Activated naive CD4-positive, alpha-beta T cell treated with anti-CD3 and anti-CD28 coated beads for 36 hours (primary cell): ENCODE results near the gene KRTAP19-4. TPM values are rescaled to one million over a fixed set of nuclear protein-coding genes. Genes with fewer than 3 reads are reported as not detected.
A peak's percentile ranks its signal among the peaks of the same experiment; 100 is the strongest.
"Not testable (repeated sequence)": the region's sequence is repeated elsewhere in the genome, so short reads cannot be mapped to it uniquely, and the experiment has no call there.

Experiments used
- CTCF ChIA-PET: fragments of 350-600 bp; sonication (Branson Sonifier 250); formaldehyde crosslinking; loops from one replicate; lab custom pipeline; 2021; ENCODE audit warnings: antibody characterized with exemption; lab: Charles Lee
- DNase-seq: peaks from one replicate; pipeline ENCODE4 v3.0.0-alpha.2; 2020
- H3K27ac Mint-ChIP-seq: one replicate; pipeline ENCODE4 v1.8.0; 2021; ENCODE audit warnings: mild to moderate bottlenecking, mixed read lengths
- H3K27me3 Mint-ChIP-seq: one replicate; pipeline ENCODE4 v1.8.0; 2021; ENCODE audit warnings: low read depth, mixed read lengths
- H3K36me3 Mint-ChIP-seq: one replicate; pipeline ENCODE4 v1.8.0; 2021; ENCODE audit warnings: low read depth, mixed read lengths
- H3K4me1 Mint-ChIP-seq: one replicate; pipeline ENCODE4 v1.8.0; 2021; ENCODE audit warnings: low read depth, mixed read lengths
- H3K4me3 Mint-ChIP-seq: one replicate; pipeline ENCODE4 v1.8.0; 2021; ENCODE audit warnings: mild to moderate bottlenecking, moderate library complexity, mixed read lengths
- H3K9me3 Mint-ChIP-seq: one replicate; pipeline ENCODE4 v1.8.0; 2021; ENCODE audit warnings: mixed read lengths
- intact Hi-C: fragments of 100-400 bp; cut with micrococcal nuclease; formaldehyde crosslinking; loops from one replicate; pipeline ENCODE4 v1.15.1; 2023
- total RNA-seq, 2 experiments: library from RNA; stranded (reverse); gene quantifications; one replicate each; pipeline ENCODE4 v1.2.3, GENCODE V29; 2021

KRTAP19-4 gene
- not detected for total RNA-seq

DNA sequence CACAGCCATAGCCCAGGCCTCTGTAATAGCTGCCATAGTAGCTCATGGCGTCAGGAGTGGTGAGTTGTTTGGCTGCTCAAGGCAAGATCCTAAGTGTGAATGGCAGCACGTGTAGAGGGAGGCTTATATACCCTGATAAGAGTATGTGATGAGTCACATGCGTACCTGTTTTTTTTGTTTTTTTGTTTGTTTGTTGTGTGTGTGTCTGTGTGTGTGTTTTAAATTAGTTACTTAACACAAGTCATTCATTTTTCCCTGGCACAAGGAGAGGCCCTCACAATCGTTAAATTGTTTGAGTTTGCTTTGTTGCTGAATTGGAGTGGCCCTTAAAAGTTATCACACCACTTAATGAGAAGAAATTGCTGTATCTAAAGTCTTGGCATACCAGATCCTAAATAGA lies at the start of gene KRTAP19-4:
KRTAP19-4 (minus strand) TSS at position 101 of the 400 bp plus-strand sequence; CDS start at position 46, 55 bp downstream.
- Mint-ChIP-seq H3K4me1 (no peaks in the 10 kb centered on the region), H3K4me3 (no peak within 1 kb of the TSS), H3K36me3 (no peaks in the 10 kb centered on the region), H3K9me3 (no peaks in the 10 kb centered on the region), H3K27ac (no peak within 1 kb of the TSS), H3K27me3 (no peaks in the 10 kb centered on the region)
- no peak for DNase-seq
- CTCF ChIA-PET: interaction anchor here (1.5 kb wide), 1 partner anchor 8 kb away, joined by 4 read pairs; no protein-coding TSS in a partner anchor
- intact Hi-C loops: no loop called here

DNA sequence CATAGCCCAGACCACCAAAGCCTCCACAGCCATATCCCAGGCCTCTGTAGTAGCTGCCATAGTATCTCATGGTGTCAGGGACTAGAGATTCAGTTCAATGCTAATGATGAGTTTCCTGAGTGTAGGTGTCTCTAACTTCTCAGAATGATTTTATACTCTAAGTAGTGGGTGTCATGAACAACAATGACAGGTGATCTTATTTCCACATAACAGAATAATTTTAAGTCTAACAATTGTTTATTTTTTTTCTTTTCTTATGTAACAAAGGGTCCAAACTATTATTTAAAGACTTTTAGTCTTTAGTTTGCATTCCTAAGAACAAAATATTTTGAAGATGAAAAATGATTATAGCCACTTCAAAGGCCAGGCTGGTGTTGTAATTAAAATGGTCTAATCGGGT lies 44.8 kb upstream of the KRTAP19-4 start, which contains the start of gene KRTAP19-6:
KRTAP19-6 (minus strand) TSS at position 101 of the 400 bp plus-strand sequence; CDS start at position 70, 31 bp downstream.
- Mint-ChIP-seq H3K4me3 (no peak within 1 kb of the TSS), H3K4me1 (no peaks in the 10 kb centered on the region), H3K27me3 (no peaks in the 10 kb centered on the region), H3K9me3 (peaks cover 2% of the 10 kb centered on the region), H3K27ac (no peak within 1 kb of the TSS), H3K36me3 (no peaks in the 10 kb centered on the region)
- CTCF ChIA-PET: no interaction called here
- intact Hi-C loops: no loop called here
- no peak for DNase-seq

- H3K4me3 Mint-ChIP-seq: no peak overlapping the region
- no peaks in the 10 kb centered on the region for H3K36me3 Mint-ChIP-seq
- peaks cover 1% of the 10 kb centered on the region for H3K27me3 Mint-ChIP-seq
- H3K9me3 Mint-ChIP-seq: peaks cover 4% of the 10 kb centered on the region
- no peak overlapping the region for H3K27ac Mint-ChIP-seq
- DNase-seq: no peak
- no peaks in the 10 kb centered on the region for H3K4me1 Mint-ChIP-seq
- CTCF ChIA-PET: no interaction called here
- intact Hi-C loops: no loop called here
Observed at GRCh38 chr21:30518876-30519275, 21.9 kb upstream of the KRTAP19-4 start.

DNA sequence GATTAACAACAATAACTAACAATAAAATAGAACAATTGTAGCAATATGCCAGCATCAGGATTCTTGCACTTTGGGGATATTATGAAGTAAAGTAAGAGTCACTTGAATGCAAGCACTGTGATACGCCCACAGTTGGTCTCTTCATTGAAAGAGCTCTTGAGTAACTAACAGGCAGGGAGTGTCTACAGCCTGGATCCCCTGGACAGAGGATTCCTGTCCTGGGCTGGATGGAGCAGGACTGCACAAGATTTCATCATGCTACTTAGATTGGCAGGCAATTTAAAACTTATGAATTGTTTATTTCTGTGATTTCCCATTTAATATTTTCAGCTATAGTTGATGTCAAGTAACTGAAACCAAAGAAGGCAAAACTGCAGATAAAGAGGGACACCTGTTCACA lies 18.7 kb upstream of the KRTAP19-4 start:
- no peaks in the 10 kb centered on the region for H3K36me3 Mint-ChIP-seq
- H3K27ac Mint-ChIP-seq: no peak overlapping the region
- intact Hi-C loops: no loop called here
- H3K27me3 Mint-ChIP-seq: peaks cover 1% of the 10 kb centered on the region
- H3K9me3 Mint-ChIP-seq: no peaks in the 10 kb centered on the region
- DNase-seq: no peak
- H3K4me3 Mint-ChIP-seq: no peak overlapping the region
- CTCF ChIA-PET: no interaction called here
- H3K4me1 Mint-ChIP-seq: no peaks in the 10 kb centered on the region

DNA sequence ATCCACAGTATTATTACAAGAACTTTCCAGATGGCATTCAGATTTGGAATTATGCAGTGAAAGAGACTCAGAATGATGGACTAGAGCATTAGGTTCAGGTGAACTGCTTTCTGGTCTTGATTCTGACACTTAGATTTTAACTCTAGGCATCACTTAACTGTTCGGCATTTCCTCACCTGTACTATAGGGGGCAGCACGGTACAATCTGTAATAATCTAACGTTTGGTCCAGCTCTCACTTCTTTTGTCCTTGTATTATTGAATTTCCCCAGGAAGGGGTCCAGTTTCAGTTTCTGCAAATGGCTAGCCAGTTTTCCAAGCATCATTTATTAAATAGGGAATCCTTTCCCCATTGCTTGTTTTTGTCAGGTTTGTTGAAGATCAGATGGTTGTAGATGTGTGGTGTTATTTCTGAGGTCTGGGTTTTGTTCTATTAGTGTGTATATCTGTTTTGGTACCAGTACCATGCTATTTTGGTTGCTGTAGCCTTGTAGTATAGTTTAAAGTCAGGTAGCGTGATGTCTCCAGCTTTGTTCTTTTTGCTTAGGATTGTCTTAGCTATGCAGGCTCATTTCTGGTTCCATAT lies 8.7 kb upstream of the KRTAP19-4 start:
- not testable (repeated sequence) for H3K9me3 Mint-ChIP-seq, H3K4me3 Mint-ChIP-seq, H3K27ac Mint-ChIP-seq, H3K36me3 Mint-ChIP-seq, H3K27me3 Mint-ChIP-seq, H3K4me1 Mint-ChIP-seq
- DNase-seq: peak; percentile 11
- CTCF ChIA-PET: interaction anchor here (0.6 to 1.4 kb wide), 3 partner anchors 9 to 1273 kb away, joined by 3 to 4 read pairs (median 3); partner anchors contain the start of gene KRTAP19-4
- intact Hi-C loops: loop anchor here (1.0 to 5.0 kb wide), 3 partner anchors 227 to 581 kb away; no protein-coding TSS in a partner anchor

DNA sequence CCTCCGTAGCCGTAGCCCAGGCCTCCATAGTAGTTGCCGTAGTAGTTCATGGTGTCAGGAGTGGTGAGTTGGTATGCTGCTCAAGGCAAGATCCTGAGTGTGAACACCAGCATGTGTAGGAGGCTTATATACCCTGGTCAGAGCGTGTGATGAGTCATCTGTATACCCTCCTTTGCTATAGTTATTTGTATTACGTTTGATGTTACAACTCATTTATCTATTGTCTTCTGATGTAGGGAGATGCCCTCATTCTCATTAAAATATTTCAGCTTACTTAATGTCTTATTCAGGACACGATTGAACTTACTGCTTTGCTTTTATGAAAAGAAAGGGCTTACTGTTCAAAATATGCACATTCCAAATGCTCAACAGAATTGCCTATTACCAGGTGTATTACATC lies 5.1 kb upstream of the KRTAP19-4 start, which contains the start of gene KRTAP19-5:
KRTAP19-5 (minus strand) TSS at position 101 of the 400 bp plus-strand sequence; CDS start at position 50, 51 bp downstream.
- Mint-ChIP-seq H3K27me3 (peaks cover 4% of the 10 kb centered on the region), H3K4me3 (no peak within 1 kb of the TSS), H3K36me3 (no peaks in the 10 kb centered on the region), H3K4me1 (no peaks in the 10 kb centered on the region), H3K27ac (no peak within 1 kb of the TSS), H3K9me3 (no peaks in the 10 kb centered on the region)
- DNase-seq: no peak
- CTCF ChIA-PET: no interaction called here
- intact Hi-C loops: no loop called here

- no peak for DNase-seq
- CTCF ChIA-PET: interaction anchor here (1.1 kb wide), 1 partner anchor 8 kb away, joined by 3 read pairs; no protein-coding TSS in a partner anchor
- H3K36me3 Mint-ChIP-seq: no peaks in the 10 kb centered on the region
- H3K9me3 Mint-ChIP-seq: peaks cover 1% of the 10 kb centered on the region
- no peaks in the 10 kb centered on the region for H3K4me1 Mint-ChIP-seq
- H3K27ac Mint-ChIP-seq: no peak within 1 kb of the TSS
- intact Hi-C loops: no loop called here
- H3K27me3 Mint-ChIP-seq: no peaks in the 10 kb centered on the region
- no peak within 1 kb of the TSS for H3K4me3 Mint-ChIP-seq
Observed at GRCh38 chr21:30491963-30492428, 5.0 kb downstream of the KRTAP19-4 start, which contains the start of gene KRTAP19-3. KRTAP19-3 (minus strand) TSS chr21:30492013; CDS start chr21:30491957, 56 bp downstream.

GRCh38 chr21:30487336-30487735 lies 9.6 kb downstream of the KRTAP19-4 start, which contains the start of gene KRTAP19-2:
KRTAP19-2 (minus strand) TSS chr21:30487436; CDS start chr21:30487348, 88 bp downstream.
- Mint-ChIP-seq H3K27me3 (no peaks in the 10 kb centered on the region), H3K9me3 (peaks cover 11% of the 10 kb centered on the region), H3K27ac (no peak within 1 kb of the TSS), H3K4me1 (no peaks in the 10 kb centered on the region), H3K36me3 (no peaks in the 10 kb centered on the region), H3K4me3 (no peak within 1 kb of the TSS)
- intact Hi-C loops: no loop called here
- no peak for DNase-seq
- CTCF ChIA-PET: no interaction called here

DNA sequence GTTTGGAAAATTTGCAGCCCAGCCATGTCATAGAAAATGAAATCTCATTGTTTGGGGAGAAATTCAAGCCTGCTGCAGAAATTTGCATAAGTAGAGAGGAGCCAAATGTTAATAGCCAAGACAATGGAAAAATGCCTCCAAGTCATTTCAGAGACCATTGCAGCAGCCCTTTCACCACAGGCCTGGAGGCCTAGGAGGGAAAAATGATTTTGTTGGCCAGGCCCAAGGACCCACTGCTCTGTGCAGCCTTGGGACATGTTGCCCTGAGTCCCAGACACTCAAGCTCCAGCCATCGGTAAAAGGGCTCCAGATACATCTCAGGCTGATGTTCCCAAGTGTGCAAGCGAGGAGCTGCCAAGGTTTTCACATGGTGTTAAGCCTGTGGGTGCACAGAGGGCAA lies 10.8 kb downstream of the KRTAP19-4 start:
- H3K4me1 Mint-ChIP-seq: no peaks in the 10 kb centered on the region
- H3K27me3 Mint-ChIP-seq: no peaks in the 10 kb centered on the region
- H3K9me3 Mint-ChIP-seq: peaks cover 11% of the 10 kb centered on the region
- H3K36me3 Mint-ChIP-seq: no peaks in the 10 kb centered on the region
- DNase-seq: no peak
- H3K27ac Mint-ChIP-seq: no peak overlapping the region
- no peak overlapping the region for H3K4me3 Mint-ChIP-seq
- CTCF ChIA-PET: no interaction called here
- intact Hi-C loops: no loop called here

- Mint-ChIP-seq H3K4me1 (no peaks in the 10 kb centered on the region), H3K9me3 (peaks cover 10% of the 10 kb centered on the region), H3K27ac (no peak overlapping the region), H3K27me3 (no peaks in the 10 kb centered on the region), H3K4me3 (no peak overlapping the region), H3K36me3 (no peaks in the 10 kb centered on the region)
- DNase-seq: no peak
- intact Hi-C loops: no loop called here
- CTCF ChIA-PET: no interaction called here
Observed at GRCh38 chr21:30482130-30482529, 14.8 kb downstream of the KRTAP19-4 start.

- intact Hi-C loops: no loop called here
- no peak for DNase-seq
- H3K36me3 Mint-ChIP-seq: no peaks in the 10 kb centered on the region
- CTCF ChIA-PET: interaction anchor here (0.7 kb wide), 1 partner anchor 46 kb away, joined by 4 read pairs; no protein-coding TSS in a partner anchor
- H3K27me3 Mint-ChIP-seq: no peaks in the 10 kb centered on the region
- H3K4me3 Mint-ChIP-seq: no peak within 1 kb of the TSS
- no peaks in the 10 kb centered on the region for H3K4me1 Mint-ChIP-seq
- H3K9me3 Mint-ChIP-seq: peaks cover 4% of the 10 kb centered on the region
- no peak within 1 kb of the TSS for H3K27ac Mint-ChIP-seq
Observed at GRCh38 chr21:30480145-30480544, 16.8 kb downstream of the KRTAP19-4 start, which contains the start of gene KRTAP19-1. KRTAP19-1 (minus strand) TSS chr21:30480367; CDS start chr21:30480317, 50 bp downstream.

- intact Hi-C loops: no loop called here
- H3K27me3 Mint-ChIP-seq: peaks cover 2% of the 10 kb centered on the region
- H3K36me3 Mint-ChIP-seq: no peaks in the 10 kb centered on the region
- no peak overlapping the region for H3K4me3 Mint-ChIP-seq
- no peak for DNase-seq
- CTCF ChIA-PET: no interaction called here
- H3K9me3 Mint-ChIP-seq: no peaks in the 10 kb centered on the region
- no peak overlapping the region for H3K27ac Mint-ChIP-seq
- H3K4me1 Mint-ChIP-seq: no peaks in the 10 kb centered on the region
Observed at GRCh38 chr21:30479259-30479658, 17.7 kb downstream of the KRTAP19-4 start.
